ENCODE data around the gene GATM. TPM values are rescaled to one million over a fixed set of nuclear protein-coding genes. Genes with fewer than 3 reads are reported as not detected.

GATM gene
- polyA plus RNA-seq, 3 donors, result 213 to 323 (median 246) TPM

- DNase-seq (ENCODE audit: low read depth in 3 of 3, low spot score in 2 of 3), result no peak
These were observed 15.9 kb downstream of the GATM start for GRCh38 chr15:45362419-45362818.

DNA sequence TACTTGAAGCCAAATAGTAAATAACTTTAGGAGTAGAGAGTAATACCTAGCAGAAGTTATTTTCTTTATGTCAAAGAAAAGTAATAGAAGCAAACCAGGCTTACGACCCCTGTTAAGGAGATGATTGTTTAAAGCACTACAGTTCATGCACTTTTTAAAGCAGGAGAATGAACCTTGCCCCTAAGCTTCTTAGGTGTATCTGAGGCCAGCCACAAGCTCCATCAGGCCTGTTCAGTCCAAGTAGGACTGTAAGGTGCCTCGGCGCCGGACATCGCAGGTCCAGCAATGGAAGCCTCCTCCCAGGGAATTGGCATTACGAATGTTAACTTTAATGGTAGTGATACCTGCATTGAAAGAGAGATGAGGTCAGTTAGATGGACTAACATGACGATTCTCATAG lies 16.5 kb downstream of the GATM start:
- DNase-seq (ENCODE audit: low read depth in 3 of 3, low spot score in 2 of 3), result no peak

DNA sequence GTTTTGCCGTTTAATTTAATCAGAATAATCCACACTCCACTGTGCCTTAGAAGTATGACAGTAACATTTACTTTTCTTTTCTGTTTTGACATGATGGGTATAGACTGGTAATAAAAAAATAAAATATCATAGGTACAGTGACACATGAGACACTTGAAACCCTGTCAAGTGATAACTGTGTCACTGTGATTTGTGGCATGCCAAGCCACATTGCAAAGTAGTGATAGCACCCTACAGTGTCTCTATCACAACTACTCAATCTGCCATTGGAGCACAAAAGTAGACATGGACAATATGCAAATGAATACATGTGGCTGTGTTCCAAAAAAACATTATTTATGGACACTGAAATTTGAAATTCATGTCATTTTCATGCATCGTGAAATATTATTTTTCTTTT lies 22.5 kb downstream of the GATM start:
- DNase-seq (ENCODE audit: low read depth in 3 of 3, low spot score in 2 of 3), result no peak

- no peak for DNase-seq (ENCODE audit: low read depth in 3 of 3, low spot score in 2 of 3)
These were observed 23.6 kb downstream of the GATM start for GRCh38 chr15:45354711-45355110.

DNA sequence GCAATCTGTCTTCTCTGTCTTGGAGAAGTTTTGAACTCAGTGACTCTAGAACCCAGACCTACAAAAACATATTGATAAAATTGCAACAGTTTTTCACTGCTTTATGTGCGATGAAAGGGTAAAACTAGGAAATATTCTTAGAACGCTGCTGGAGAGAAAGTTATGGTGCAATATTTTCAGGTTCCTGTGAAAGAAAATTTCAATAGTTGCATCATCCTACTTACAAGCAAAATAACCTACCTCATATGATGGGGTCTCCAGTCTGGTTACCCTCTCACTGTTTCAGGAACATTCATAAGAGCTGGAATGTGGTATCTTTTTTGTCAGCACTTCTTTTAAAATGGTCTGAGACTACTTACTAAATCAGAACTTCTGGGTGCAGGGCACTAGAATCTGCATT lies 27.1 kb downstream of the GATM start:
- no peak for DNase-seq (ENCODE audit: low read depth in 3 of 3, low spot score in 2 of 3)

DNA sequence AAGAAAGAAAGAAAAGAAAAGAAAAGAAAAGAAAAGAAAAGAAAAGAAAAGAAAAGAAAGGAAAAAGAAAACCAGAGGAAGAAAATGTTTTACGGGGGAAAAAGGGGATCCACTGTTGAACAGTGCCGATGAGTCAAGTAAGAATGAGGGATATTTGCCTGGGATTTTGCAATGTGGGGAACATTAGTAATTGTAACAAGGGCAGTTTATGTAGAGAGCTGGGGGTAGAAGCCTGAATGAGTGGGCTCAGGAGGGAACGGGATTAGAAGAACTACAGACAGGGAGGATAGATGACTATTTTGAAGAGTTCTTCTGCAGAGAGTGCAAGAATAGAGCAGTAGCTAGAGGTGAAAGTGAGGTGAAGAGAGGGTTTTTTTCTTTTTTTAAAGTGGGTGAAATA lies 28.7 kb downstream of the GATM start:
- DNase-seq (ENCODE audit: low read depth in 3 of 3, low spot score in 2 of 3), result no peak

DNA sequence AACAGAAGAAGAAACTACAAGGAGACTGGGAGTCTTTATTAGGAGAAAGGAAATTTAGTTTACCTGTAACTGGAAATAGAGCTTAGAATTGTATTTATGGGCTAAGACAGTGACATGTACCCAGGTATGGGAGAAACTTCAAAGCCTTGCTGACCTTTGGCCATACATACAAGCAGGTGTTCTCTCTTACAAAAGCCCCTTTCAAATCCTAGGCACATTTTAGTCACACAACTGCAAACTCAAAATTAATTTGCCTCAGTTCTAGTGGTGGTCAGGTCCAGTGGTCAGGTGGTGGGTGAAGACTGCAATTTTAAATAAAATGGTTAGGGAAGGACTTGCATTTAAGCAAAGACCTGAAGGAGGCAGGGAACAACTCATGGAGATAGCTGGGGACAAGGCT lies 30.4 kb downstream of the GATM start:
- no peak for DNase-seq (ENCODE audit: low read depth in 3 of 3, low spot score in 2 of 3)

GRCh38 chr15:45347033-45347432 lies 31.3 kb downstream of the GATM start:
- no peak for DNase-seq (ENCODE audit: low read depth in 3 of 3, low spot score in 2 of 3)

GRCh38 chr15:45346381-45346780 lies 32.0 kb downstream of the GATM start:
- no peak for DNase-seq (ENCODE audit: low read depth in 3 of 3, low spot score in 2 of 3)

GRCh38 chr15:45343258-45343860 lies 35.0 kb downstream of the GATM start:
- DNase-seq (ENCODE audit: low read depth in 3 of 3, low spot score in 2 of 3), result no peak

GRCh38 chr15:45341790-45342189 lies 36.6 kb downstream of the GATM start:
- no peak for DNase-seq (ENCODE audit: low read depth in 3 of 3, low spot score in 2 of 3)

- no peak for DNase-seq (ENCODE audit: low read depth in 3 of 3, low spot score in 2 of 3)
These were observed 37.9 kb downstream of the GATM start for GRCh38 chr15:45340429-45340828.

DNA sequence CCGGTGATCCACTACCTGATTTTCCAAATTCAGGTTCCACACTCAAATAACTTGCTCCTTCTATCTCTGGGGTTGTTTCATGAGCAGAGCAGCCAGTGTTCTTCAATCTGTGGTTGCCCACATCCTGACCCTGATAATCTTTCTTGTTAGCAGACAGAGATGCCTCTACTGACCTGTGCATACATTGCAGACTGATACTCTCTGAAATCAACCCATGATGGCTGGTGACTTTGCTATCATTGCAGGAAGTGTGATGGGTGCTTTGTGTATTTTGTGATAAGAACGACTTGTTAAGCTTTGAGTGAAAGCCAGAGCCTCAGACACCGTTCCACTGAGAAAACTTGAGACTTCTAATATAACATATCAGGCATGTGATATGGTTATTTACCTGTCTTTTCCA lies 39.9 kb downstream of the GATM start:
- DNase-seq (ENCODE audit: low read depth in 3 of 3, low spot score in 2 of 3), result no peak

DNA sequence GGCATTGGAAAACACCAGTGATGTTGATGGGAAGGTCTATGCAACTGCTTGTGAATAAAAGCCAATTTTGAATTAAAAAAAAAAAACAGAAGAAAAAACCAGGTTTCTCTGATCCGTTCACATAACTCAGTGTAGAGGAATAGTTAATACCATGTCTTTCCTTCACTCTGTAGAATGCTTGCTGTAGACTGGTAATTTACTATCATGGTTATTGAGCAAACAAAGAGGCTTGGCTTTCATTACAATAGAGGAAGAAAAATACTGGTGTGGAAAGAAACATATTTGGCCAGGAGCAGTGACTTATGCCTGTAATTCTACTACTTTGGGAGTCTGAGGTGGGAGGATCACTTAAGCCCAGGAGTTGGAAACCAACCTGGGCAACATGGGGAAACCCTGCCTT lies 41.1 kb downstream of the GATM start:
- no peak for DNase-seq (ENCODE audit: low read depth in 3 of 3, low spot score in 2 of 3)

DNA sequence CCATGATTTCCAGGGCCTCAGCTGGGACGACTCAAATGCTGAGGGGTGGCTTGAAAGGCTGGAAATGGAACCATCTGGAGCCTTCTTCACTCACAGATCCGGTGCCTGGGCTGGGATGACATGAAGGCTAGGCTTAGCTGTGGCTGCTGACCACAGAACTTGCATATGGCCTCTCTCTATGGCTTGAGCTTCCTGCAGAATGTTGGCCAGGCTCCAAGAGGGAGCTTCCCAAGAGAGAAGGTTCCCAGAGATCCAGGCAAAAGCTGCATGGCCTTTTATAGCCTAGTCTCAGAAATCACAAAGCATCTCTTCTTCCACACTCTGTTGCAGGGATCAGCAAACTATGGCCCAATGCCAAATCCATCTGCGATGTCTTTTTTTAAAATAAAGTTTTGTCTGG lies 44.8 kb downstream of the GATM start:
- DNase-seq (ENCODE audit: low read depth in 3 of 3, low spot score in 2 of 3), result peak in 2 of 3 donors; percentile 9 to 14

GRCh38 chr15:45332694-45333093 lies 45.6 kb downstream of the GATM start:
- DNase-seq (ENCODE audit: low read depth in 3 of 3, low spot score in 2 of 3), result no peak

DNA sequence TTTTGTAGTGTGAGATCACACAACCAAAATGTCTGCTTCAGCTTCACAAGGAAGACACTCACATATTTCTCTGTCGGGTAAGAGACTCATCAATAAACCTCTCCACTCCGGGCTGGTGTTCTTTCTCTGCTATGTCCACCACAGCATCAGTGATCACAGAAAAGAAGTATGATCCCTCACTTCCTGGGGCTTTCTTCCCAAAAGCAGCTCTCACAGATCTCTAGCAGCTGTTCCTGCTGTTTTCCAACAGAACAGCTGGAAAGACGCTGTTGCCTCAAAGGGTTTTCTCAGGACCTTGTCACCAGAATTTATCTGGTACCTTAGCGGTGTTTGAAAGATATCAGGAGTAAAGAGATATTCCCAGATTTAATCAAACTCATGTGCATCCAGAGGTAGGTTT lies 46.4 kb downstream of the GATM start:
- peak in 1 of 3 donors; percentile 23 for DNase-seq (ENCODE audit: low read depth in 3 of 3, low spot score in 2 of 3)

DNA sequence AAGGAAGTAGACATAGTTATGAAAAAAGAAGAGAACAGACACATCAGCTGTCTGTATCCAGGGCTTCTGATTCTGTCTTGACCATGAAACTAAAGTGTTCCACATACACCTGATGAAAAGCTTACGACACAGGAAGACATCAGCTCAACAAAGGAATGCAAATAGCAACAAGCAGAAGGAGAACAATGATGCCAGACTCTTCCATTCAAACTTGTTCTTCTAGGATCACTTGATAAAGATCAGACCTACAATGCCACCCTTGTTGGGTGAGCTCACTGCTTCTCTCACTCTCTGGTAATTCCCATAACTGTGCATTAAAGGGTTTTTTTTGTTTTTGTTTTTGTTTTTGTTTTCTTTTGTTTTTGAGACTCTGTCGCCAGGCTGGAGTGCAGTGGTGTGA lies 49.7 kb downstream of the GATM start:
- DNase-seq (ENCODE audit: low read depth in 3 of 3, low spot score in 2 of 3), result no peak

DNA sequence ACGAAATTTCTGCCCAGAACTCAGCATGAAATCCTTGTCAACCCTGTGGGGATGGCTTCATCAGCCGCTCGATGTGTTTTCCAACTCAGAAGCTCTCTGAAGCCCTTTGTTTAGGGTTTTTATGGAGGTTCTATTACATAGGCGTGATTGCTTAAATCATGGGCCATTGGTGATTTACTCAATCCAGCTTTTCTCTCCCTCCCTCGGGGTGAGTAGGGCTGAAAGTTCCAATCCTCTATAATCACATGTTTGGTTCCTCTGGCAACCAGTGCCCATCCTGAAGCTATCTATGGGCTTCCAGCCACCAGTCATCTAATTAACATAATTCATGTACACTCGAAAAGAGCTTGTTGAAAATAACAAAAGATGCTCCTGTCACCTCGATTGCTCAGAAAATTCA lies 51.6 kb downstream of the GATM start:
- no peak for DNase-seq (ENCODE audit: low read depth in 3 of 3, low spot score in 2 of 3)

DNA sequence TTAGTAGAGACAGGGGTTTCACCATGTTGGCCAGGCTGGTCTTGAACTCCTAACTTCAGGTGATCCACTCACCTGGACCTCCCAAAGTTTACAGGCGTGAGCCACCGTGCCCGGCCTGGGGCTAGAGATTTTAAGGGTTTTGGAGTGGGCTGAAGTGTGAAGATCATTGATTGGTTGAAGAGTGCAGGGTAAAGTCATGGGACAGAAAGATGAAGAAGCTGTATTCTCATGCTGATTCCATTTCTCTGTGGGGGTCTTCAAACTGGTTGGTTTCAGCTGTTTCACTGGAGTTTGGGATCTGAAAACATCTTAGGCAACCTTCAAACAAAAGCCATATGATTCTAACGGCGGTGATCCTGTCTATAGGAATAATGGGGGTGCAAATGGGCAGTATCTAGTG lies 52.1 kb downstream of the GATM start:
- no peak for DNase-seq (ENCODE audit: low read depth in 3 of 3, low spot score in 2 of 3)

GRCh38 chr15:45320581-45321205 lies 57.7 kb downstream of the GATM start:
- DNase-seq (ENCODE audit: low read depth in 3 of 3, low spot score in 2 of 3), result no peak

- no peak for DNase-seq (ENCODE audit: low read depth in 3 of 3, low spot score in 2 of 3)
These were observed 58.7 kb downstream of the GATM start for GRCh38 chr15:45319472-45320214.

Data from right renal cortex interstitium (tissue), 3 donors.